Activated CD8-positive, alpha-beta memory T cell treated with anti-CD3 and anti-CD28 coated beads, Interleukin-2, amount 50 U/mL, for 48 hours (primary cell): Measurements from ENCODE around the gene HBP1.
"Not testable (repeated sequence)": the region's sequence is repeated elsewhere in the genome, so short reads cannot be mapped to it uniquely, and the experiment has no call there.

Experiments
- DNase-seq: peaks from one replicate; pipeline ENCODE4 v3.0.0-alpha.2; 2020

Gene HBP1

DNA sequence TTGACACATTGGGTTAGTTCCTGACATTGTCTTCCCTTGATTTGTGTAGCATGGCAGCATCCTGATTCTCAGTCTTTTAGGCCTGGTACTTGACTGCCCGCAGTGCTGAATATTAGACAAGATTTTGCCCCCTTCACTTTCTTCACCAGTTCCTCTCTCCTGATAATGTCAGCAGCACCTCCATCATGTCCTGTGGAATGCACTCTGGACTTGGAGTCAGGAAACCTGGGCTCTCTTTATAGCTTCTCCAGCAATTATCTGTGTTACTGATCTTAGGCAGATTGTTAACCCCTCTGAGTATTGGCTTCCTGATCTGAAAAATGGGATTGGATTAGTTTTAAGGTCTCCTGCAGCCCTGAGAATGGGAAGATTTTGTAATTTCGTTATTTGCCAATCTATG, 19.0 kb downstream of the HBP1 start:
- DNase-seq: no peak

DNA sequence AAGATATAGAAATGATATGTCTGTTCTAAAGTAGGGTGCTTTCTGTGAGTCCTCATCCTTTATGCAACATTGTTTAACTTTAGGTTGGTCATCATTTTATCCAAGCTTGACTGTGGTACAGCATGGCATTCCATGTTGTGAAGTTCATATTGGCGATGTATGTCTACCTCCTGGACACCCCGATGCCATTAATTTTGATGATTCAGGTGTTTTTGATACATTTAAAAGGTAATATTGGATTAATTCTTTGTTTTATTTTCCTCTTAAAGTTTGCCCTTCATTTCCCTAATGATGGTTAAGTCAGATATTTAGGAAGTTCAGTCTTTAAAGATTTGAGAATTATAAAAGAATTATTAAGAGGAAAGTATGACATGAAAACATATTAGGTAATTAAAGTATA, 21.3 kb downstream of the HBP1 start:
- DNase-seq: no peak

DNA sequence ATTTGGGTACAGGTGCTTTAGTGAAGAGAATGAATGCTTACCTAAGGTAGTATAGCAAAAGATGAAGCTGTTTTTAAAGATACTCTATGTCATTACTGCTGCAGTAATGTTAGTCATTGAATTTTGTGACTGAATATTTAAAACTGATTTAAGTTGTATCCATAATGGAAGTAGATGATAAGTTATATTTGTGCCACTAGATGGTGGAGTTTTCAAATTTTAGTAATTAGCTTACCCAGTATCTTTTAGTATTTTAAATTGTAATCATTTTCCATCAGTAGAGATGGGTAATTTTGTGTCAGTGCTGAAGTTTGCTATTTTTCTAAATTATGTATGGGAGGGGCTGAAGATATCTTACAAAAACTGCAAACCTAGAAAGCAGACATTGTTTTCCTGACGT, 25.2 kb downstream of the HBP1 start:
- no peak for DNase-seq

DNA sequence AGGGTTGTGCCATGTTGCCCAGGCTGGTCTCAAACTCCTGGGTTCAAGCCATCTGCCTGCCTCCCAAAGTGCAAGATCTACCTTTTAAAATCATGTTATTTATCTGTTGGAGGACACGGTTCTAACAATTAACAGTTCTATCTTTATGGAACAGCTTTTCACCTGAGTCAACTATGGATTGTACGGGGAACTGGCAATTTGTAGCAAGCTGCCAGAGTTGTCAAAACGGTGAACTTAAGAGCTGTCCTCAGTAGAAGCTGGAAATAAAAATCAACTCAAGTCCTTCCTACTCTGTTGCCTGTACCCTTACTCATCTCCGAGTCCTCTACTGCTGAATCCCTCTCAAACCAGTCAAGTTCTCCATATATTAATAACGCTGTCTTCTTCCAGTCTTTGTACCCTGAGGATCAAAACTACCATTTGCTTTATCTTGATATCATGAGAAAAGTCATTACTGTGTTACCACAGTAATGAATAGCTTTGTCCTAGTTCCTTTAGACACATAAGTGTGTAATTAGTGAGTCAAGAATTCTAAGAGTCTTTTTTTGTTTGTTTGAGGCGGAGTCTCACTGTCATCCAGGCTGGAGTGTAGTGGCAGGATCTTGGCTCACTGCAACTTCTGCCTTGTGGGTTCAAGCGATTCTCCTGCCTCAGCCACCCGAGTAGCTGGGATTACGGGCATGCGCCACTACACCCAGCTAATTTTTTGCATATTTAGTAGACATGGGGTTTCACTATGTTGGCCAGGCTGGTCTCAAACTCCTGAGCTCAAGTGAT, 28.2 kb downstream of the HBP1 start:
- DNase-seq: no peak

DNA sequence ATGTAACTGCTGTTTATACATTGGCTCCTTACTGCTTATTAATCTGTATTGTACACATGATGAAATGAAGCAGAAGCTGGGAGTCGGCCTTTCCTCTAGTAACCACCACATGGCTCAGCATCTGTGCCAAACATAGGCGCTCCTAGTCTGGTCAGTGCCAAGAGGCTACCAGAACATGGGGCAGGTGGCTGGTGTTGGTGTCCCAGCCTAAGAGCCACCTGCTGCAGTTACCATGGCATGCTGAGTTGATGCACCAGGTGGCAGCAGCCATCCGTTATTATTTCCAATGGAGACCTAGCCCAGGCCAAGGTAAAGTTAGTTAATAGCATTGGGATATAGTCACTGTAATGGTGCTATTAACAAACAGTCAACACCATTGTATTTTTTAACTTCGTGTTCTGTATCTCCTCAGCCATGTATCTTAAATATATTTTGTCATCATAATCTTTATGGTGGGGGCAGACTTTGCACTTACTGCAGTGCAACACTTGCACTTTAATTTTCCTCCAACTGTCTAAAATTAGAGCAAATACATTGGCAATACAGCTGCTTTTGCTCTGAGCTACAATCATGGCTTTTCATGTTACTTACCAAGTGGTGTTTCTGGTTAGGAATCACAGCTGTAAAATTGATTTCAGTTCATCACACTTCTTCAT, 33.1 kb downstream of the HBP1 start:
- no peak for DNase-seq

DNA sequence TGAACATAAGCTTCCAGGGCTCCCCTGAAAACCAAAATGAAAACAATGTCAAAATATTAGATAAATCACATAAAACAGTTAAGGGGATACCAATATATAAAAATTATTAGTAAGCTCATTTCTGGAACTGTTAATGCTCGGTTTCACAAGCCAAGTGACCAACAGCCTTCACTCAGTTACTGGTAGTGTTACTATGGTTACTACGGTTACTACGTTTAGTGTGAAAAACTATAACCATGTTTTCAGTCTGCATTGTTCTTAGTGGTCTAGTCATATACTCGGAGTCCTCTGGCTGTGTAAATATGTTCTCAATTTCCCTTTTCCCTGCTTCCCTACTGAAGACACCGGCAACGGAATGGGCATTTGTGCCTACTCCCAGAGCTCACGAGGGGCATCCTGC, 34.8 kb downstream of the HBP1 start:
- no peak for DNase-seq

DNA sequence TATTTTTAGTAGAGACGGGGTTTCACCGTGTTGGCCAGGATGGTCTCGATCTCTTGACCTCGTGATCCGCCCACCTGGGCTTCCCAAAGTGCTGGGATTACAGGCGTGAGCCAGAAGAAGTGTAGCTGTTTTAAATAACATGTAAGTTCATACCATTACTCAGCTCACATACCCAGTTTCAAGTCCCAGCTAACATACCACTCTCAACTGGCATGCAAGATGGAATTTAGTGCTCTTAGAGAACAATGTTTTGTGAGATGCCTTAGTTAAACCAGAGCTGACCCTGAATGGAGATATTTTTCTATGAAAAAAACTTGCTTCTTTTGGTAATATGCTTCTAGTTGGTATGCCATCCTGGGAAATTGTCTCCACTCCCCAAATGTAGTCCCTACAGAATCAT, 37.3 kb downstream of the HBP1 start:
- DNase-seq: no peak

DNA sequence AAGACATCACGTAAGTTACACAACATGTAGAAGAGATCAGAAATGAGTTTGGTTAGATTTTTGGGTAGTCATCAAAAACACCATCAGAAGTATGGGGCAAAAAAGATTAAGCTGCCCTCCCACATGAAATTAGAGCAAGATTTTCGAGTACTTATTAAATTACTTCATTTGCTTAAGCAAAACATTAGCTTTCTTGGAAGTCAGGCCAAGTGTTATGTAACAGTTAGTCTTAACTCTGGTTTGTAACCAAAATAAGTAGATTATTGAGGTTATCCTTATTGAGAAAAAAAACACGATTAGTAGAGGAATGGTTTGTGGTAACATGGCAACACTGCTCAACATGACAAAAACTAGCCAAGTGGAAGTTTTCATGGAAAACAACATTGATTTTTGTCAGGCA, 37.9 kb downstream of the HBP1 start:
- DNase-seq: no peak

DNA sequence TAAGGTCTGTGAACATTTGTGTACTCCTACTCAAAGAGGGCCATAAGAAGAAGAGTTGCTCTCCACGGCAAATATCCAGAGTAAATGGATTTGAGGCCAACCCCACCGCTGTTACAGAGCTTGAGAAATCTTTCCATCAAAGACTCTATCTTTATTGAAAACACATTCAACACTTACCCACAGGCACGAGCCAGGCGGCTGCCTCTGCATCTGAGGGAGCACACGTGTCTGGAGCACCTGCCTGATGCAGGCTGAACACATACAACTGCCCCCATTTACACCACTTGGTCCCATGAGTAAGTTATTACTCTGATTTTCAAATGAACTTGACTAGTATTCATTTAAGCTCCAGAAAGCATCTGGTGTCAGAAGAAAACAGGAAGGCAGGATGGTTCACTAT, 38.7 kb downstream of the HBP1 start:
- no peak for DNase-seq

DNA sequence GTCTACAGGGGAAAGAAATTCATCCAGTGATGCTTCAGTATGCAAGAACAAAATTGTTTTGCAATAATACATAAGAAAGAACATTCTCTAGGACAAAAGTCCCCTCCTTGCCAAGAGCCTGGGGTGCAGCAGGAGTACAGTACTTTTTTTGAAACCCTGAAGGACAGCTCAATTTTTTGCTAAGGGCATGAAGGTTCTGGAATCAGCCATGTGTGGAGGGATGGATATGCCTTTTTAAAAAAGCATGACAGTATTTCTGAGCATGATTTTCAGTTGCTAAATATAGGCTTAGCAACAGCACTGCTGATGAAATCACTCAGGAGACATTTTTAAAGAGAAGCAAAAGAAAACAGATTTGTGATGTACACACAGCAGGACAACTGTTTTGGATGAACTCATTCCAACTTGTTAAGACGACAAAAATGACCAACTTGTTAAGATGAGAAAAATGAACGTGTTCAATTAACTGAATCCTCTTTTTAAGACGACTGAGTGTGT, 39.3 kb downstream of the HBP1 start:
- no peak for DNase-seq

DNA sequence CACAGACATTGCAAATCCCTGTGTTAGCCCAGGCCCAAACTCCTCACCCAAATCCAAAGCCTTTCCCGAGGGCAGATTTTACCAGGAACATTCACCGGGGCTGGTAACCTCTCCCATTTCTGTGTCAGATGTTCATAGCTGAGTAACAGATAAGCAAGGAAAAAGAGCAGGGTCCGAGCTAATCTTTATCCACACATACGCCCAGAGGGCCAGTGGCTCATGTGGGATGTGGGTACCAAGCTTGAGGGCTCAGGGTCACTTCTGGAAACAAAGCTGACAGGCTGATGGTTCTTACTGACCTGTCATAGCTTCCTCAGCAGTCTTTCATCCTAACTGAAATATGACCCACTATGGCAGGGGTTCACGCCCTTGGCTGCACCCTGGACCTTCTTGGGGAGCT, 39.8 kb downstream of the HBP1 start:
- no peak for DNase-seq

DNA sequence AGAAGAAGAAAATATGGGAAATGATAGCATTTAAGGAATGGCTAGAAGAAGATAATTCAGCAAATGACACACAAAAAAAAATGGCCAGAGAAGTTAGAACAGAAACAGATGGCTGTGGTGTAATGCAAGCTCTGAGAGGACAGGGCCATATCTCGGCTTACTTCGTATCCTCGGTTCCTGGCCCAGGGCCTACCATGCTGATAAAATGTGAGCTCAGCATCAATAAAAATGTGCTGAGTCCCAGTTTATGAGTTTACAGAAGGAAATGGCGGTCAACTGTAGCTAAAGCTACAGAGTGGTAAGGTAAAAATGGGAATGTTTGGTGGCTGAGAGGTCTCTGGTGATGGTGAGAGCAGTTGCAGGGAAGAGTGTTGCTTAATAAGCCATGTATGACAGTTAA, 40.8 kb downstream of the HBP1 start:
- no peak for DNase-seq

DNA sequence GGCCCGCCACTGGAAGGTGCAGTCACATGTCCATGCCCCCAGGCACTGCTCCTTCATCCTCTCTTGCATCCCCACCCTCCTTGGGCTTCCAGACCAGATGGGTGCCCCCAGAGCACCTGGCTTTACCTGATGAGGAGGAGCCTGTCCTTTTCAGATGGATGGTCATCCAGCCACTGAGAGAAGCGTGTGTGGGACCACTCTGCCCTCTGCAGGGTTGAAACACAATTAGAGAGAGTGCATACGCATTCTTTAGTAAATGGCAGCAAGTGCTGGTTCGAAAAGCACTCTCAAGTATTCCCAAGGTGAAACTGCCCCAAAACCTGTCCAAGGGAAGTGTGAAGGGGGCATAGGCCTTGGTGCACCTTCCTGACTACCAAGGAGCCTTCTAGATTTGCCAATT, 41.6 kb downstream of the HBP1 start:
- DNase-seq: no peak

DNA sequence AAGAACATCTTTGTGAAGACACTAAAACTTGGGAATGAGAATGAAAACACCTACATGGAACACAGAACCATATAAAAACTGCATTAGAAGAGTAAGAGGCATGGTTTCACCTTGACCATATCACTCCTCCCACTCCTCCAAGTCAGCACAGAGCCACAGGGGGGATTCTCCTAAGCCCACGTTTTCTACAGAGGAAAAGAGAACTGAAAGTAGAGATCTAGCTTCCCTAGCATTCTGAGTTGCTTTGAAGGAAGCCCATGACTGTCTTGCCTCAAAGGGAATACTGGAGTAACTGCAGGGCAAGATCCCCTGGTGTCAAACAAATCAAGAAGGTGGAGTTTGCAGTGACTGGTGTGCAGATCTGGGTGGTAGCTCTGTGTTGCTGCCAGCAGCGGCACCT, 43.9 kb downstream of the HBP1 start:
- DNase-seq: no peak

DNA sequence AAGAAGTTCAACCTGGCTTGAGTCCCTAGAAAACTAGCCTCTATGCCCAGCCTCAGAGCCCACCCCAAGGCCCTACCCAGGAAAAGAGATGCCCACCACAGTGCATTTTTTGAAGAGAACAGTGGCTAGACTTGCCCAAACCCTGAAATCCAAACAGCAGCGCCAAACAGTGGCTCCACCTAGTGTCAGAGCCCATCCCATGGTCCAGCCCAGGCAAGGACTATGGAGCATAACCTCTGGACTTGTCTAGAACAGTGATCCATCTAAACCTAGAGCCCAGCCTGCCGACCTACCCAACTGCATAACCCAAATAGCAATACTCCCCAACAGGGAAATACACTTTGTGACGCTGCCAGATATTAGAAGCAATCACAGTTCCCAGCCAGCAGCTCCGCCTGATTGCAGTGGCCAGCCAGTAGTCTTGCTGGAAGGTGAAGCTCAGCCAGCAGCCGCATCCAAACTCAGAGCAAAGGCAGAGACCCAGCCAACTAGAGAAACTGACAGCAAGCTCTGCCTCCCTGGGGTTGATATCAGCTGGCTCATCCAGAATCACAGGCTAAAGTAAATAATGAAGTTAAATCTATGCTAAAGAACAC, 44.5 kb downstream of the HBP1 start:
- no peak for DNase-seq

DNA sequence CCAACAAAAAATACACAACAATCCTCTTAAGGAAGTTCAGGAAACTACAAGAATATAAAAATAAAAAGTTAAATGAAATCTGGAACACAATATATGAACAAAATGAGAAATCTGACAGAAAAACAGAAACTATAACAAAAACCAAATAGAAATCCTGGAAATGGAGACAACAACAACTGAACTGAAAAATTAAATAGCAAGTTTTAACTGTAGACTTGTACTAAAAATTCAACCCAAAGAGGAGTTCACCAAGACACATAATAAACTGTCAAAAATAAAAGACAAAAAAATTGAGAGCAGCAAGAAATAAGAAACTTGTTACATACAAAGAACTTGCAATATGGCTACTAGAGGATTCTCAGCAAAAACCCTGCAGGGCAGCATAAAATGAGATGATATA, 45.1 kb downstream of the HBP1 start:
- no peak for DNase-seq

DNA sequence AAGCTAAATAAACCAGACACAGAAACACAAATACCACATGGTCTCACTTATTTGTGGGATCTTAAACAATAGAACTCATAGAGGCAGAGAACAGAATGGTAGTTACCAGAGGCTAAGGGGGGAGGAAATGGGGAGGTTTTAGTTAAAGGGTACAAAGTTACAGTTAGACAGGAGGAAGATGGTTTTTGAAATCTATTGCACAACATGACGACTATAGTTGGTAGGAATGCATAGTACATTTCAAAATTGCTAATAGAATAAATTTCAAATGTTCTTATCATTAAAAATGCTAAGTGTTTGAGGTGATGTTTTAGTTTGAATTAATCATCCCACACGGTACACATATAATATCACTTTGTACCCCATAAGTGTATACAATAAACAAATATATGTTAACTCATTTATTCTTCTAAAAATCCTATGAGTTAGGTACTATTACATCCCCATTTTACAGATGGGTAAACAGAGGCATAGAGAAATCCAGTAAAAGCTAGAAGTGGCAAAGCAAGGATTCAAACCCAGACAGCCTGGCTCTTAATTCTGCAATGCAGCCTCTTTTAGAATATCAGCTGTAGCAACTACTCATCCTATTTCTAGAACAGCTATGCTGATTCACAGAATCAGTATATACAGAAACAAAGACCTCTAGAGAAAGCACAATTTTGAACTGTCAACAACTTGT, 50.9 kb downstream of the HBP1 start:
- no peak for DNase-seq

DNA sequence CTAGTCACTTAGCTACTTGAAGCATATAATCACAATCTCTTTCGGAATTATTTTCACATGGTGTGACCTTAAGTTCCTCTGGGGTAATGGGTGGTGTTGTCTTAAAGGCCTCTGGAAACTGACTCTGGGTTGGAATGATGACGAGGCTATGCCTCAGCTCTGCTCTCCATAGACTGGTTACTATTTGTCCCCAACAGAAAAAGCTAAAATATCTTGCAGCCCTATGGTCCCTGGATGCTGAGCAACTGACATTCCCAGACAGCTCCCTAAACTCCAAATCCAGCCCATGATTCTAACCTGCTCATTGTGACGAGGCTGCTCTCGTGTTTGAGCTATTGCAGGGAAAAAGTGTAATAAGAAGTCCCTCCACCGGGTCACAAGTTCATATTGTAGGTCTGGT, 51.6 kb downstream of the HBP1 start:
- no peak for DNase-seq

DNA sequence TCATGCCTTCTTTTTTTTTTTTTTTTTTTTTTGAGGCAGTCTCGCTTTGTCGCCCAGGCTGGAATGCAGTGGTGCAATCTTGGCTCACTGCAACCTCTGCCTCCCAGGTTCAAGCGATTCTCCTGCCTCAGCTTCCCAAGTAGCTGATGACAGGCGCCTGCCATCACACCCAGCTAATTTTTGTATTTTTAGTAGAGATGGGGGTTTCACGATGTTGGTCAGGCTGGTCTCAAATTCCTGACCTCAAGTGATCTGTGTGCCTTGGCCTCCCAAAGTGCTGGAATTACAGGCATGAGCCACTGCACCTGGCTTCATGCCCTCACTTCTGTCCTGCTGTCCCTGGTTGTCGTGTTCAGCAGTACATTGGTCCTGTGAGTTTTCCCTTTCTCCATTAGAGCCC, 52.0 kb downstream of the HBP1 start:
- DNase-seq: not testable (repeated sequence)

DNA sequence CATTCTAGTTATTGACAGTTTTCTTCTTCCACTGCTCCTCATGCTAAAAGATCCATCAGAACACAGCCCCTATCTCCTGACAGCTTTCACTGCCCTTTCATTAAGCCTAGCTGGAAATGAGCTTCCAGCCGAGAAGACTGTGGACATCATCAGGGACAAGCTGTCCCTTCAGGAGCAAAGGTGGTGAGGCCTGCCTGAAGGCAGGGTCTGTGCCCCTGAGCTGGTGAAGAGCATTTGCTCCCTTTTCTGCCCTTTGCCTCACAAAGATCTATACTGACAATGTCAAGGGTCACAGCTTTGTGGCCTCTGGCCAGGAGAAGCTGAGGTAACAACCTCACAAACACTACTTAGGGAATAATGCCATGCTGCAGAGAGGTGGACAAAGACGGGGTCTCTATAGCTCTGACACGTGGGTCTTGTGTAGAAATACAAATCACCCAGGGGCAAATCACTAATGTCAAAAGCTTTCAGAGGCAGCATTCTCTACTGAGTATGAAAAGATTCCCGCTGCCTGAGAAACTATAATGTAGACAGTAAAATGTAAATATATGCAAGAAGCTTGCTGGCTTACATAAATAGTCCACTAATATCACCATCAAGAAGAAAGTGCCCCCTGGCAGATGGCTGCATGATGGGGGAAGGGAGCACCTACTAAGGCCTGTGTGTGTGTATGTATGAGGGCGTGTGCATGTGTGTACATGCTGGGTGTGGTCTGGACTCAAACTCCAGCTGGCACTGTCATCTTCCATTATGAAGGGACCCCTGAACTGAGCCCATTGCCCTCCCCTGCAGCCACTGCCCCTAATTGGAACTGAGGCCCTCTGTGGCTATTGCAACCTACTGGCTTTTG, 55.8 kb downstream of the HBP1 start:
- DNase-seq: no peak

DNA sequence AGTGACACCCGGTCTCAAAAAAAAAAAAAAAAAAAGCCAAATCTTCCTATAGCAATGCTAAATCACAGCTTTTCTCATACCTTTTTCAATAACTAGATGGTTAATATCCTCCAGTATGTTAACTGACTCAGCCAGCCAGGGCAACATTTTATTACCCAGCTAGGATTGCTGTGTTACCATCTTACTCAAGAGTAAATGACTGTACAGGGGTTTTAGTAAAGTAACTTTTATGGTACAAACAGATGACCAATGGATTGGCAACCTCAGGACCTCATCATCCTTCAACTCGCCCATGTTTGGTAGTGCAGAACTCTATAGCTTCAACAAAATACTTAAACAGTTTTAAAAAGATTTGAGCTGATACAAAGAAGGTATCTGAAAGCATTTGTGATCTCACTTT, 59.5 kb downstream of the HBP1 start:
- DNase-seq: no peak

DNA sequence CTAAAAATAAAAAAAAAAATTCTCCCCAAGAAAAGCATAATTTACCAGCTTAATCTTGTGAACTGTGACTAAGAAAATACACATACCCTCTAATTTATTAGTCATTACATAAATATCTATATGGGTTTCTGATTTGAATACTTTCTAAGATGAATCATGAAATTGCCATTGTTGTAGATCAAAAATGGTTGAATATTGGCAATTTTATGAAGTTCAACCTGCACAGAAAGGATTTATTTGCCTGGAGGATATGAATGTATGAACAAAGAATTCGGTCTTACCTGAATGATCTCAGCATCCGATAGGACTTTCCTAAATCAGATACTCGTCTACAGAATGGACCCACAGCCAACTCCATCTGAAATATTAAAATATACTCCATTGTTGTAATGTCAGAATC, 61.5 kb downstream of the HBP1 start:
- DNase-seq: no peak

DNA sequence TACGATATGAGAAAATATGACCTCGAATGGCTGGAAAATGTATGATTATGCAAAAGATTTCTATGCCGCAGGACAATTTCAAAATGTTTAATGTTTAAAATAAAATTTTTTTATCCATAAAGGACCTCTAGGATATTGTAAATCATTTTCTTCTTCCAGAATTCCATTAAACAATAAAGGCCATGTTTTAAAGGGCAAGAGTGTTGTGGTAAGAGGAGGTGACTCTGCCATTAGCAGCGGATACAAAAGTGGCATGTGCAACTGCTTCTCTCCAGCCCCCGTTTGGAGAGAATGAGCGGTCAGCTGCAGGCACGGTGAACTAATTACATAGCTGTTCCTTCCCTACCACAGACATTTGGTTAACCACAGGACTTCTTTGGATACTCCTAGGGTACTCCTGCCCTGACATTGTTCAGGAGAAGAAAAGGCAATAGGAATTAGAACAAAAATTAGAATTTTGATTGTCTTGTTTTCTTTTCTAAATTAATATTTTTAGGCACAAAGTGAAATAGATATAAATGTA, 63.8 kb downstream of the HBP1 start:
- no peak for DNase-seq
